SU-DHL-6 (cell line): Measurements from ENCODE around the gene ENOX1.

Source experiments
- H2AFZ ChIP-seq: fragments of 200-600 bp; sonication (generic); 2 replicates; pipeline ENCODE4 v1.6.1; 2014; ENCODE audit warnings: low read depth, mild to moderate bottlenecking, moderate library complexity, mixed read lengths, antibody characterized with exemption, low read length; ENCODE audit not compliant: severe bottlenecking
- H3F3A ChIP-seq: fragments of 200-600 bp; shearing (Covaris generic); 2 replicates; pipeline ENCODE4 v1.6.0; 2016; ENCODE audit warnings: antibody characterized with exemption, mild to moderate bottlenecking; ENCODE audit not compliant: insufficient read depth
- H3K27ac ChIP-seq: fragments of 200-600 bp; sonication (generic); 2 replicates; pipeline ENCODE4 v1.5.1; 2016; ENCODE audit warnings: low read depth, mild to moderate bottlenecking, low read length, moderate library complexity, mixed read lengths
- H3K27me3 ChIP-seq: fragments of 200-600 bp; sonication (generic), shearing (Covaris generic); 2 replicates; pipeline ENCODE4 v1.6.0; 2014; ENCODE audit warnings: mild to moderate bottlenecking, low read length
- H3K36me3 ChIP-seq: fragments of 200-600 bp; sonication (generic); 2 replicates; pipeline ENCODE4 v1.6.1; 2014; ENCODE audit warnings: mild to moderate bottlenecking, low read length, mixed read lengths
- H3K4me2 ChIP-seq: fragments of 300-600, 200-600 bp; shearing (Covaris generic), sonication (generic); 2 replicates; pipeline ENCODE4 v1.6.0; 2014; ENCODE audit warnings: low read length, low read depth, mild to moderate bottlenecking; ENCODE audit not compliant: poor library complexity, severe bottlenecking
- H3K4me3 ChIP-seq: fragments of 200-600 bp; sonication (generic); 2 replicates; pipeline ENCODE4 v1.5.1; 2014; ENCODE audit warnings: antibody characterized with exemption, low read length, mild to moderate bottlenecking, mixed read lengths; ENCODE audit not compliant: insufficient read depth, poor library complexity, severe bottlenecking
- H3K79me2 ChIP-seq: fragments of 200-600 bp; sonication (generic); 2 replicates; pipeline ENCODE4 v1.6.1; 2014; ENCODE audit warnings: mild to moderate bottlenecking, low read length, moderate library complexity; ENCODE audit not compliant: insufficient read depth
- H3K9ac ChIP-seq: fragments of 200-600 bp; sonication (generic); 2 replicates; pipeline ENCODE4 v1.7.0; 2014; ENCODE audit warnings: mild to moderate bottlenecking, low read length
- H3K9me2 ChIP-seq: fragments of 200-600 bp; sonication (generic); replicated peaks from 2 replicates; pipeline ENCODE4 v1.6.1; 2014; ENCODE audit warnings: low read length; ENCODE audit not compliant: insufficient read depth
- H3K9me3 ChIP-seq: fragments of 200-600 bp; sonication (generic); 2 replicates; pipeline ENCODE4 v1.6.1; 2014; ENCODE audit warnings: low read length, mixed read lengths; ENCODE audit not compliant: insufficient read depth
- H4K20me1 ChIP-seq: fragments of 200-600 bp; sonication (generic); 2 replicates; pipeline ENCODE4 v1.6.1; 2014; ENCODE audit warnings: low read depth, mild to moderate bottlenecking, antibody characterized with exemption, low read length, moderate library complexity, mixed read lengths
- CTCF ChIP-seq: fragments of 200-600 bp; sonication (generic); IDR thresholded peaks from one replicate; pipeline ENCODE4 v1.5.1; 2017; ENCODE audit warnings: antibody characterized with exemption, mild to moderate bottlenecking, low read length, moderate library complexity; ENCODE audit not compliant: insufficient read depth, poor library complexity, severe bottlenecking
- EZH2phosphoT487 ChIP-seq: fragments of 200-600 bp; sonication (generic), shearing (Covaris generic); conservative IDR thresholded peaks from 2 replicates; pipeline ENCODE4 v1.6.1; 2018; ENCODE audit warnings: mild to moderate bottlenecking, antibody characterized with exemption, low read length, moderate library complexity, mixed read lengths

The ENOX1 gene

GRCh38 chr13:43492311-43492710, 294.5 kb downstream of the ENOX1 start:
- Histone ChIP-seq H4K20me1 (no peaks in the 10 kb centered on the region), H3K9ac (no peak overlapping the region), H3K36me3 (no peaks in the 10 kb centered on the region), H3K4me2 (no peak overlapping the region), H3K79me2 (no peaks in the 10 kb centered on the region), H3K27ac (no peak overlapping the region), H3K4me3 (no peak overlapping the region), H3K27me3 (no peaks in the 10 kb centered on the region), H3K9me3 (peaks cover 5% of the 10 kb centered on the region; the same call in 1 of the 2 replicates), H2AFZ (no peak overlapping the region), H3K9me2 (no peaks in the 10 kb centered on the region), H3F3A (no peaks in the 10 kb centered on the region)
- TF ChIP-seq EZH2phosphoT487 (no peak), CTCF (no peak)

- TF ChIP-seq EZH2phosphoT487 (no peak), CTCF (no peak)
- no peaks in the 10 kb centered on the region for H3K36me3 ChIP-seq
Observed at GRCh38 chr13:43489233-43489632, 297.5 kb downstream of the ENOX1 start.

GRCh38 chr13:43487885-43488284, 298.9 kb downstream of the ENOX1 start:
- Histone ChIP-seq H3K9me2 (no peaks in the 10 kb centered on the region), H3F3A (no peaks in the 10 kb centered on the region), H3K4me3 (no peak overlapping the region), H3K9me3 (peaks cover 5% of the 10 kb centered on the region; the same call in 1 of the 2 replicates), H3K79me2 (no peaks in the 10 kb centered on the region), H3K4me2 (no peak overlapping the region), H3K27me3 (no peaks in the 10 kb centered on the region), H3K9ac (no peak overlapping the region), H4K20me1 (no peaks in the 10 kb centered on the region), H2AFZ (no peak overlapping the region), H3K36me3 (no peaks in the 10 kb centered on the region), H3K27ac (no peak overlapping the region)
- TF ChIP-seq CTCF (no peak), EZH2phosphoT487 (no peak)

More at GRCh38 chr13:43489233-43489632, 297.5 kb downstream of the ENOX1 start:
- H3K9ac ChIP-seq = no peak overlapping the region
- no peaks in the 10 kb centered on the region for H3F3A ChIP-seq
- no peak overlapping the region for H2AFZ ChIP-seq
- H3K27ac ChIP-seq = no peak overlapping the region
- H3K27me3 ChIP-seq = no peaks in the 10 kb centered on the region
- H3K9me3 ChIP-seq = peaks cover 5% of the 10 kb centered on the region; the same call in 1 of the 2 replicates
- no peak overlapping the region for H3K4me3 ChIP-seq
- H4K20me1 ChIP-seq = no peaks in the 10 kb centered on the region
- H3K9me2 ChIP-seq = no peaks in the 10 kb centered on the region
- H3K4me2 ChIP-seq = no peak overlapping the region
- H3K79me2 ChIP-seq = no peaks in the 10 kb centered on the region

- no peak overlapping the region for H2AFZ ChIP-seq
- H3K4me2 ChIP-seq = no peak overlapping the region
- H3K36me3 ChIP-seq = no peaks in the 10 kb centered on the region
- H3K9ac ChIP-seq = no peak overlapping the region
- no peaks in the 10 kb centered on the region for H3F3A ChIP-seq
- no peaks in the 10 kb centered on the region for H3K79me2 ChIP-seq
- no peak for TF ChIP-seq CTCF
- TF ChIP-seq EZH2phosphoT487 = no peak
- H3K4me3 ChIP-seq = no peak overlapping the region
- H4K20me1 ChIP-seq = no peaks in the 10 kb centered on the region
- H3K9me3 ChIP-seq = peaks cover 5% of the 10 kb centered on the region; the same call in 1 of the 2 replicates
- no peaks in the 10 kb centered on the region for H3K9me2 ChIP-seq
- no peaks in the 10 kb centered on the region for H3K27me3 ChIP-seq
- no peak overlapping the region for H3K27ac ChIP-seq
Observed at GRCh38 chr13:43487461-43487860, 299.3 kb downstream of the ENOX1 start.
